Activated T-helper 2 cell treated with anti-CD3 and anti-CD28 coated beads, Interferon-gamma antibody, Interleukin-2, Interleukin-4, amounts not matched to agents 10 μg/mL and 5 μg/mL and 100 μg/mL, durations not matched to agents 14 hours and 24 hours and 36 hours (primary cell): ENCODE measurements around the gene CASP6. TPM values are rescaled to one million over a fixed set of nuclear protein-coding genes. Genes with fewer than 3 reads are reported as not detected.
"Not testable (repeated sequence)": the region's sequence is repeated elsewhere in the genome, so short reads cannot be mapped to it uniquely, and the experiment has no call there.

Experiments used
- DNase-seq: peaks from one replicate; pipeline ENCODE4 v3.0.0; 2021; ENCODE audit warnings: low spot score
- H3K27ac Mint-ChIP-seq: one replicate; pipeline ENCODE4 v1.8.0; 2021; ENCODE audit warnings: mixed read lengths
- H3K27me3 Mint-ChIP-seq: one replicate; pipeline ENCODE4 v1.8.0; 2021; ENCODE audit warnings: low read depth, mixed read lengths
- H3K36me3 Mint-ChIP-seq: one replicate; pipeline ENCODE4 v1.8.0; 2021; ENCODE audit warnings: low read depth, mixed read lengths
- H3K4me1 Mint-ChIP-seq: one replicate; pipeline ENCODE4 v1.8.0; 2021; ENCODE audit warnings: low read depth, mixed read lengths
- H3K4me3 Mint-ChIP-seq: one replicate; pipeline ENCODE4 v1.8.0; 2021; ENCODE audit warnings: low read depth, mild to moderate bottlenecking, moderate library complexity, mixed read lengths
- H3K9me3 Mint-ChIP-seq: one replicate; pipeline ENCODE4 v1.8.0; 2021; ENCODE audit warnings: mixed read lengths
- intact Hi-C: fragments of 100-400 bp; cut with micrococcal nuclease; formaldehyde crosslinking; loops from one replicate; pipeline ENCODE4 v1.15.1; 2023
- total RNA-seq: library from RNA; stranded (reverse); gene quantifications from 2 replicates; pipeline ENCODE4 v1.2.3, GENCODE V29; 2022

Gene CASP6
- total RNA-seq, 1 donor from 2014 or later, result 31.8 TPM

GRCh38 chr4:109703664-109704361 is 568 bp upstream of the CASP6 start:
- DNase-seq, result no peak
- Mint-ChIP-seq H3K36me3 (peaks cover 16% of the 10 kb centered on the region), H3K27me3 (no peaks in the 10 kb centered on the region), H3K4me3 (peak overlapping the region; percentile 85), H3K4me1 (peaks cover 29% of the 10 kb centered on the region), H3K27ac (peak overlapping the region; percentile 56), H3K9me3 (no peaks in the 10 kb centered on the region)
- intact Hi-C loops, result loop anchor here (1.0 to 5.0 kb wide), 4 partner anchors 26 to 273 kb away; partner anchors contain the start of genes GAR1, MCUB and PLA2G12A

GRCh38 chr4:109701566-109702410 is 1.5 kb downstream of the CASP6 start:
- H3K36me3 Mint-ChIP-seq, result peaks cover 29% of the 10 kb centered on the region
- DNase-seq, result no peak
- H3K4me3 Mint-ChIP-seq, result peak overlapping the region; percentile 85
- intact Hi-C loops, result loop anchor here (1.0 to 5.0 kb wide), 3 partner anchors 141 to 276 kb away; partner anchors contain the start of gene MCUB
- H3K27ac Mint-ChIP-seq, result peak overlapping the region; percentile 85
- H3K4me1 Mint-ChIP-seq, result peaks cover 35% of the 10 kb centered on the region
- H3K9me3 Mint-ChIP-seq, result no peaks in the 10 kb centered on the region
- no peaks in the 10 kb centered on the region for H3K27me3 Mint-ChIP-seq

GRCh38 chr4:109699553-109700225 is 3.6 kb downstream of the CASP6 start:
- Mint-ChIP-seq H3K9me3 (no peaks in the 10 kb centered on the region), H3K27me3 (no peaks in the 10 kb centered on the region), H3K27ac (no peak overlapping the region), H3K4me3 (no peak overlapping the region), H3K36me3 (peaks cover 40% of the 10 kb centered on the region), H3K4me1 (peaks cover 35% of the 10 kb centered on the region)
- DNase-seq, result no peak
- intact Hi-C loops, result loop anchor here (1.0 to 5.0 kb wide), 2 partner anchors 8 to 278 kb away; no protein-coding TSS in a partner anchor

GRCh38 chr4:109698656-109699055 is 4.6 kb downstream of the CASP6 start:
- Mint-ChIP-seq H3K4me3 (no peak overlapping the region), H3K4me1 (peaks cover 31% of the 10 kb centered on the region), H3K36me3 (peaks cover 50% of the 10 kb centered on the region), H3K9me3 (no peaks in the 10 kb centered on the region), H3K27ac (no peak overlapping the region), H3K27me3 (no peaks in the 10 kb centered on the region)
- no peak for DNase-seq
- intact Hi-C loops, result no loop called here

GRCh38 chr4:109691411-109691920 is 11.8 kb downstream of the CASP6 start:
- Mint-ChIP-seq H3K4me1 (peaks cover 20% of the 10 kb centered on the region), H3K27ac (peak overlapping the region; percentile 29), H3K36me3 (peaks cover 73% of the 10 kb centered on the region), H3K9me3 (no peaks in the 10 kb centered on the region), H3K4me3 (peak overlapping the region; percentile 5), H3K27me3 (no peaks in the 10 kb centered on the region)
- intact Hi-C loops, result loop anchor here (1.0 kb wide), 1 partner anchor 9 kb away; no protein-coding TSS in a partner anchor
- no peak for DNase-seq

- peak overlapping the region; percentile 29 for H3K27ac Mint-ChIP-seq
- no peaks in the 10 kb centered on the region for H3K27me3 Mint-ChIP-seq
- H3K4me1 Mint-ChIP-seq, result peaks cover 20% of the 10 kb centered on the region
- intact Hi-C loops, result loop anchor here (1.0 kb wide), 1 partner anchor 9 kb away; no protein-coding TSS in a partner anchor
- peak overlapping the region; percentile 5 for H3K4me3 Mint-ChIP-seq
- no peak for DNase-seq
- peaks cover 70% of the 10 kb centered on the region for H3K36me3 Mint-ChIP-seq
- H3K9me3 Mint-ChIP-seq, result no peaks in the 10 kb centered on the region
These were observed 12.4 kb downstream of the CASP6 start for GRCh38 chr4:109690690-109691410.

- Mint-ChIP-seq H3K4me3 (no peak overlapping the region), H3K36me3 (peaks cover 58% of the 10 kb centered on the region), H3K27me3 (no peaks in the 10 kb centered on the region), H3K9me3 (peaks cover 4% of the 10 kb centered on the region), H3K27ac (no peak overlapping the region), H3K4me1 (peaks cover 13% of the 10 kb centered on the region)
- intact Hi-C loops, result no loop called here
- DNase-seq, result no peak
These were observed 18.5 kb downstream of the CASP6 start for GRCh38 chr4:109684727-109685126.

GRCh38 chr4:109683621-109684253 is 19.5 kb downstream of the CASP6 start:
- peaks cover 13% of the 10 kb centered on the region for H3K4me1 Mint-ChIP-seq
- H3K27me3 Mint-ChIP-seq, result no peaks in the 10 kb centered on the region
- peaks cover 55% of the 10 kb centered on the region for H3K36me3 Mint-ChIP-seq
- DNase-seq, result no peak
- intact Hi-C loops, result no loop called here
- peaks cover 4% of the 10 kb centered on the region for H3K9me3 Mint-ChIP-seq
- H3K4me3 Mint-ChIP-seq, result no peak overlapping the region
- no peak overlapping the region for H3K27ac Mint-ChIP-seq

GRCh38 chr4:109682875-109683274 is 20.4 kb downstream of the CASP6 start:
- H3K4me3 Mint-ChIP-seq, result no peak overlapping the region
- no peaks in the 10 kb centered on the region for H3K27me3 Mint-ChIP-seq
- peaks cover 50% of the 10 kb centered on the region for H3K36me3 Mint-ChIP-seq
- no peak overlapping the region for H3K27ac Mint-ChIP-seq
- H3K4me1 Mint-ChIP-seq, result peaks cover 13% of the 10 kb centered on the region
- intact Hi-C loops, result no loop called here
- H3K9me3 Mint-ChIP-seq, result peaks cover 4% of the 10 kb centered on the region
- DNase-seq, result no peak

- H3K9me3 Mint-ChIP-seq, intact Hi-C loops, H3K27ac Mint-ChIP-seq, H3K4me3 Mint-ChIP-seq, DNase-seq, H3K27me3 Mint-ChIP-seq: not testable (repeated sequence)
- peaks cover 40% of the 10 kb centered on the region for H3K36me3 Mint-ChIP-seq
- H3K4me1 Mint-ChIP-seq, result peaks cover 13% of the 10 kb centered on the region
These were observed 24.3 kb downstream of the CASP6 start for GRCh38 chr4:109678925-109679324.

- DNase-seq, H3K27ac Mint-ChIP-seq, intact Hi-C loops, H3K27me3 Mint-ChIP-seq, H3K9me3 Mint-ChIP-seq, H3K4me3 Mint-ChIP-seq: not testable (repeated sequence)
- Mint-ChIP-seq H3K36me3 (peaks cover 40% of the 10 kb centered on the region), H3K4me1 (peaks cover 11% of the 10 kb centered on the region)
These were observed 24.8 kb downstream of the CASP6 start for GRCh38 chr4:109678472-109678871.
